Activated CD8-positive, alpha-beta T cell treated with anti-CD3 and anti-CD28 coated beads for 36 hours (primary cell): ENCODE results near the gene PDE9A. TPM values are rescaled to one million over a fixed set of nuclear protein-coding genes. Genes with fewer than 3 reads are reported as not detected.

Experiments
- ATAC-seq: fragments of 200-7000 bp; cut with Tn5 transposase; one replicate; pipeline ENCODE4 v1.10.0; 2021; ENCODE audit warnings: mild to moderate bottlenecking, moderate library complexity
- CTCF ChIA-PET: fragments of 350-600 bp; sonication (Branson Sonifier 250); formaldehyde crosslinking; loops from one replicate; lab custom pipeline; 2021; ENCODE audit warnings: antibody characterized with exemption; lab: Charles Lee
- POLR2A ChIA-PET: fragments of 350-600 bp; sonication (Branson Sonifier 250); formaldehyde crosslinking; loops from one replicate; lab custom pipeline; 2021; ENCODE audit warnings: antibody characterized with exemption; lab: Charles Lee
- DNase-seq: peaks from one replicate; pipeline ENCODE4 v3.0.0-alpha.2; 2020
- H3K27ac Mint-ChIP-seq: one replicate; pipeline ENCODE4 v1.8.0; 2021; ENCODE audit warnings: mild to moderate bottlenecking, mixed read lengths
- H3K27me3 Mint-ChIP-seq: one replicate; pipeline ENCODE4 v1.8.0; 2021; ENCODE audit warnings: mixed read lengths
- H3K36me3 Mint-ChIP-seq: one replicate; pipeline ENCODE4 v1.8.0; 2021; ENCODE audit warnings: low read depth, mixed read lengths
- H3K4me1 Mint-ChIP-seq: one replicate; pipeline ENCODE4 v1.8.0; 2021; ENCODE audit warnings: low read depth, mixed read lengths
- H3K4me3 Mint-ChIP-seq: one replicate; pipeline ENCODE4 v1.8.0; 2021; ENCODE audit warnings: mild to moderate bottlenecking, moderate library complexity, mixed read lengths
- H3K9me3 Mint-ChIP-seq: one replicate; pipeline ENCODE4 v1.8.0; 2021; ENCODE audit warnings: mixed read lengths
- CTCF ChIP-seq: fragments of 200-600 bp; IDR thresholded peaks from one replicate; pipeline ENCODE4 v1.8.0; 2022; ENCODE audit warnings: antibody characterized with exemption, mild to moderate bottlenecking
- intact Hi-C: fragments of 100-400 bp; cut with micrococcal nuclease; formaldehyde crosslinking; loops from one replicate; pipeline ENCODE4 v1.10.0; 2022
- total RNA-seq, 2 experiments: library from RNA; stranded (reverse); gene quantifications; one replicate each; pipeline ENCODE4 v1.2.3, GENCODE V29; 2021

The PDE9A gene
- total RNA-seq, 2 experiments from 2014 or later: 11.1 to 11.5 TPM

DNA sequence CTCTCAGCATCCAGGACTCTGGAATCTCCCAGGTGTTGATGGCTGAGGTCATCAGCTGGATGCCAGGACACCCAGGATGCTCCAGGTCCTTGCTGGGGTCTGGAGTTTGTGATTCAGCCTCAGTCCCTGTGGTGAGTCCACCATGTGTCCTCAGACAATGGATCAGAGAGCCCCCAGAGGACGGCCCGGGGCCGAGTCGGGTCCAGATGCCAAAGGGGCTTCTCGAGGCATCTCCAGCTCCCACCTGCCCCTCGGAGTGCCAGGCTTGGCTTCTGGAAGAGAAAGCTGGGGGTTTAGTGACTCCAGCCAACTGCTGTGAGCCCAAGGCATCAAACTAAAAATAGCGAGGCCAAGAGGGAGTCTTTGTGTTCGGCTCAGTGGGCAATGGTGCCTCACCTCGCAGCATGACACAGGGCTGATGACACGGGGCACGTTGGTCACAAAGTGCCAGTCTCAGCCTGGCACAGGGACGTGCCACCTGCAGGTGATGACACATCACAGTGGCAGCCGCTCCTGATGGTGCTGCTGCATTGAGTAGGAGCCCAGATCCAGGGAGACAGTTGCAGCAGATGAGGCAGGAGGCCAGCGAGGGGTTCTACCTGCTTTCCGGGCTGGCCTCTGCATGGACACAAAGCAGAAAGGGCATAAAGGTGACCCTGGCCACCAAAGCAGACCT lies 10.6 kb downstream of the PDE9A start:
- ChIA-PET POLR2A (interaction anchor here (0.6 kb wide), 1 partner anchor 31 kb away, joined by 4 read pairs; no protein-coding TSS in a partner anchor), CTCF (no interaction called here)
- TF ChIP-seq CTCF: no peak
- Mint-ChIP-seq H3K27ac (no peak overlapping the region), H3K4me3 (no peak overlapping the region), H3K27me3 (no peaks in the 10 kb centered on the region), H3K9me3 (no peaks in the 10 kb centered on the region), H3K36me3 (no peaks in the 10 kb centered on the region), H3K4me1 (no peaks in the 10 kb centered on the region)
- intact Hi-C loops: no loop called here
- DNase-seq: no peak
- no peak for ATAC-seq

GRCh38 chr21:42664614-42665013 lies 11.2 kb downstream of the PDE9A start:
- POLR2A ChIA-PET: no interaction called here
- Mint-ChIP-seq H3K4me1 (no peaks in the 10 kb centered on the region), H3K36me3 (no peaks in the 10 kb centered on the region), H3K27me3 (no peaks in the 10 kb centered on the region), H3K4me3 (no peak overlapping the region), H3K27ac (no peak overlapping the region), H3K9me3 (no peaks in the 10 kb centered on the region)
- CTCF ChIA-PET: no interaction called here
- TF ChIP-seq CTCF: no peak
- DNase-seq (no peak), ATAC-seq (no peak)
- intact Hi-C loops: no loop called here

- no peak for DNase-seq
- H3K4me3 Mint-ChIP-seq: no peak overlapping the region
- TF ChIP-seq CTCF: no peak
- no peak for ATAC-seq
- ChIA-PET POLR2A (interaction anchor here (1.6 kb wide), 1 partner anchor 12 kb away, joined by 5 read pairs; no protein-coding TSS in a partner anchor), CTCF (no interaction called here)
- H3K9me3 Mint-ChIP-seq: no peaks in the 10 kb centered on the region
- H3K27ac Mint-ChIP-seq: no peak overlapping the region
- H3K36me3 Mint-ChIP-seq: no peaks in the 10 kb centered on the region
- no peaks in the 10 kb centered on the region for H3K27me3 Mint-ChIP-seq
- H3K4me1 Mint-ChIP-seq: no peaks in the 10 kb centered on the region
- intact Hi-C loops: no loop called here
These were observed 11.6 kb downstream of the PDE9A start for GRCh38 chr21:42665026-42665425.

- Mint-ChIP-seq H3K4me3 (no peak overlapping the region), H3K4me1 (no peaks in the 10 kb centered on the region), H3K36me3 (no peaks in the 10 kb centered on the region), H3K27me3 (no peaks in the 10 kb centered on the region), H3K27ac (no peak overlapping the region), H3K9me3 (no peaks in the 10 kb centered on the region)
- ChIA-PET CTCF (no interaction called here), POLR2A (interaction anchor here (1.6 kb wide), 1 partner anchor 12 kb away, joined by 5 read pairs; no protein-coding TSS in a partner anchor)
- no peak for ATAC-seq
- TF ChIP-seq CTCF: no peak
- intact Hi-C loops: no loop called here
- DNase-seq: no peak
These were observed 12.1 kb downstream of the PDE9A start for GRCh38 chr21:42665484-42665883.

DNA sequence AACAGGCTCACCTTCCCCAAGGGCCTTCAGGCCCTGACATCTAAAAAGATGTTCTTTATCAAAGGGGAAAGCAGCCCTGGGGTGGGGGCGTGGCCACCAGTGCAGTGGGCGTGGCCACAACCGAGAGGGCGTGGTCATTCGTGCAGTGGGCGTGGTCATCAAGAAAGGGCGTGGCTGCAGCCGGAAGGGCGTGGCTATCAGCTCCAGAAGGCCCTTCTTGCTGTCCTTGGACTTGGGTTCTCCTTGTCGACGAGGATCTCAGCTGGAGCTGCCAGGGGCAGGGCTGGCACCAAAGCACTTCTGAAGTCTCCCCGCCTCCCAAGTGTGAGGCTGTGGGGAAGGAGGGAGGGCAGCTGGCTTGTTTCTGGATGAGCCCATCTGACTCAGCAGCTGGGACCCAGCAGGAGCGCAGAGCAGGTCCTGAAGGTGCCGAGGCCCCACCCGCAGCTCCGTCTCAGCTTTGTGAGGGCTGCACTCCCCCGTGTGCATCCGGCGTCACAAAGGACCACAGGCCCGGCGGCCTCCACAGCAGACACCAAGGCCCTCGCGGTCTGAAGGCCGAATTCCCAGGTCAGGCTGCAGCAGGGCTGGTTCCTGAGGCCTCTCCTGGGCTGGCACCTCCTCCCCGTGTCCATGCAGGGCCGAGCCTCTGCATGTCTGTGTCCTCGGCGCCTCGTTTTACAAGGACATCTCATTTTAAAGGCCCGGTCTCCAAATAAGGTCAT lies 12.8 kb downstream of the PDE9A start:
- DNase-seq: peak; percentile 51
- ChIA-PET CTCF (no interaction called here), POLR2A (interaction anchor here (1.6 kb wide), 1 partner anchor 11 kb away, joined by 5 read pairs; no protein-coding TSS in a partner anchor)
- peak; percentile 84 for ATAC-seq
- Mint-ChIP-seq H3K36me3 (no peaks in the 10 kb centered on the region), H3K4me3 (no peak overlapping the region), H3K27me3 (no peaks in the 10 kb centered on the region), H3K27ac (no peak overlapping the region), H3K4me1 (no peaks in the 10 kb centered on the region), H3K9me3 (no peaks in the 10 kb centered on the region)
- intact Hi-C loops: no loop called here
- no peak for TF ChIP-seq CTCF
